OCI-LY7 (cell line): ENCODE data around the gene LPIN1.
"Not testable (repeated sequence)": the region's sequence is repeated elsewhere in the genome, so short reads cannot be mapped to it uniquely, and the experiment has no call there.

Experiments
- EZH2phosphoT487 ChIP-seq: fragments of 200-600 bp; sonication (generic); IDR thresholded peaks from 2 replicates; pipeline ENCODE4 v1.6.1; 2018; ENCODE audit warnings: low read depth, borderline replicate concordance, mild to moderate bottlenecking, mixed run types, antibody characterized with exemption, low read length, moderate library complexity, mixed read lengths
- TF ChIP-seq, protein P1 (sequence below): fragments of 200-600 bp; sonication (generic); conservative IDR thresholded peaks from 2 replicates; pipeline ENCODE4 v1.5.1; 2014; ENCODE audit warnings: mild to moderate bottlenecking, antibody characterized with exemption, low read length, moderate library complexity, mixed read lengths

DNA sequence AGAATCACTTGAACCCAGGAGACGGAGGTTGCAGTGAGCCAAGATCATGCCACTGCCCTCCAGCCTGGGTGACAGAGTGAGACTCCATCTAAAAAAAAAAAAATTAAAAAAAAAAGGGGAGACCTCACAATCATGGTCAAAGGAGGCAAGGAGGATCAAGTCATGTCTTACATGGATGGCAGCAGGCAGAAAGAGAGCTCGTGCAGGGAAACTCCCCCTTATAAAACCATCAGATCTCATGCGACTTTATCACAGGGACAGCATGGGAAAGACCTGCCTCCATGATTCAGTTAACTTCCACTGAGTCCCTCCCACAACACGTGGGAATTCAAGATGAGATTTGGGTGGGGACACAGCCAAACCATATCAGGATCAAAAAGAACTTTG lies 75.9 kb downstream of the LPIN1 start:
- TF ChIP-seq, protein P1, sequence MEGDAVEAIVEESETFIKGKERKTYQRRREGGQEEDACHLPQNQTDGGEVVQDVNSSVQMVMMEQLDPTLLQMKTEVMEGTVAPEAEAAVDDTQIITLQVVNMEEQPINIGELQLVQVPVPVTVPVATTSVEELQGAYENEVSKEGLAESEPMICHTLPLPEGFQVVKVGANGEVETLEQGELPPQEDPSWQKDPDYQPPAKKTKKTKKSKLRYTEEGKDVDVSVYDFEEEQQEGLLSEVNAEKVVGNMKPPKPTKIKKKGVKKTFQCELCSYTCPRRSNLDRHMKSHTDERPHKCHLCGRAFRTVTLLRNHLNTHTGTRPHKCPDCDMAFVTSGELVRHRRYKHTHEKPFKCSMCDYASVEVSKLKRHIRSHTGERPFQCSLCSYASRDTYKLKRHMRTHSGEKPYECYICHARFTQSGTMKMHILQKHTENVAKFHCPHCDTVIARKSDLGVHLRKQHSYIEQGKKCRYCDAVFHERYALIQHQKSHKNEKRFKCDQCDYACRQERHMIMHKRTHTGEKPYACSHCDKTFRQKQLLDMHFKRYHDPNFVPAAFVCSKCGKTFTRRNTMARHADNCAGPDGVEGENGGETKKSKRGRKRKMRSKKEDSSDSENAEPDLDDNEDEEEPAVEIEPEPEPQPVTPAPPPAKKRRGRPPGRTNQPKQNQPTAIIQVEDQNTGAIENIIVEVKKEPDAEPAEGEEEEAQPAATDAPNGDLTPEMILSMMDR: not testable (repeated sequence)
- not testable (repeated sequence) for TF ChIP-seq EZH2phosphoT487
